GM19025 (cell line): Measurements from ENCODE around the gene MIER2.
"Not testable (repeated sequence)": the region's sequence is repeated elsewhere in the genome, so short reads cannot be mapped to it uniquely, and the experiment has no call there.

Experiments
- ATAC-seq: cut with Tn5 transposase; IDR thresholded peaks from one replicate; pipeline ENCODE4 v1.9.1; 2021; ENCODE audit warnings: mild to moderate bottlenecking, low read depth, moderate library complexity; ENCODE audit not compliant: unreplicated experiment

Gene MIER2

GRCh38 chr19:289651-290371 is 54.8 kb downstream of the MIER2 start:
- ATAC-seq = no peak

- ATAC-seq = no peak
Observed at GRCh38 chr19:288911-289310, 55.7 kb downstream of the MIER2 start.

GRCh38 chr19:287381-287871 is 57.2 kb downstream of the MIER2 start:
- no peak for ATAC-seq

- no peak for ATAC-seq
Observed at GRCh38 chr19:283395-283794, 61.2 kb downstream of the MIER2 start.

- no peak for ATAC-seq
Observed at GRCh38 chr19:282501-282900, 62.1 kb downstream of the MIER2 start.

GRCh38 chr19:281992-282391 is 62.6 kb downstream of the MIER2 start:
- no peak for ATAC-seq

- ATAC-seq = no peak
Observed at GRCh38 chr19:281156-281853, 63.3 kb downstream of the MIER2 start.

- ATAC-seq = no peak
Observed at GRCh38 chr19:280541-281009, 64.0 kb downstream of the MIER2 start.

- no peak for ATAC-seq
Observed at GRCh38 chr19:279656-280055, 64.9 kb downstream of the MIER2 start.

- no peak for ATAC-seq
Observed at GRCh38 chr19:279231-279630, 65.4 kb downstream of the MIER2 start.

GRCh38 chr19:277581-278165 is 66.9 kb downstream of the MIER2 start:
- ATAC-seq = no peak

GRCh38 chr19:277131-277530 is 67.5 kb downstream of the MIER2 start:
- ATAC-seq = no peak

- no peak for ATAC-seq
Observed at GRCh38 chr19:275958-276646, 68.5 kb downstream of the MIER2 start.

GRCh38 chr19:275000-275399 is 69.6 kb downstream of the MIER2 start:
- ATAC-seq = no peak

GRCh38 chr19:273393-273792 is 71.2 kb downstream of the MIER2 start:
- ATAC-seq = no peak

- ATAC-seq = no peak
Observed at GRCh38 chr19:271856-272255, 72.7 kb downstream of the MIER2 start.

- ATAC-seq = not testable (repeated sequence)
Observed at GRCh38 chr19:270766-271318, 73.8 kb downstream of the MIER2 start.

- no peak for ATAC-seq
Observed at GRCh38 chr19:269241-269640, 75.4 kb downstream of the MIER2 start.

GRCh38 chr19:262125-262524 is 82.5 kb downstream of the MIER2 start:
- ATAC-seq = no peak

GRCh38 chr19:256804-257203 is 87.8 kb downstream of the MIER2 start:
- ATAC-seq = not testable (repeated sequence)
